IMR-90 (cell line): ENCODE data around the gene TRAF3IP1. TPM values are rescaled to one million over a fixed set of nuclear protein-coding genes. Genes with fewer than 3 reads are reported as not detected.
"Not testable (repeated sequence)": the region's sequence is repeated elsewhere in the genome, so short reads cannot be mapped to it uniquely, and the experiment has no call there.

Source experiments
- ATAC-seq: fragments of 200-7000 bp; cut with Tn5 transposase; 2 replicates; pipeline ENCODE4 v1.9.1; 2020; ENCODE audit warnings: low read depth, mild to moderate bottlenecking, moderate library complexity
- BruUV-seq: library from RNA; stranded (reverse); fragments of 400-500 nt; replicated peaks from 2 replicates; lab custom pipeline; 2021; lab: Mats Ljungman, UMichigan
- CTCF ChIA-PET: fragments of 300-600 bp; formaldehyde crosslinking; extraction: SDS; loops from one replicate; lab custom pipeline; 2021; ENCODE audit warnings: antibody characterized with exemption; lab: Yijun Ruan, JAX
- POLR2A ChIA-PET: fragments of 300-600 bp; sonication (Branson Sonifier 250); formaldehyde crosslinking; loops from one replicate; lab custom pipeline; 2022; ENCODE audit warnings: antibody characterized with exemption; ENCODE audit not compliant: unreplicated experiment; lab: Charles Lee
- DNase-seq: peaks from one replicate; pipeline ENCODE4 v3.0.0; 2013
- H2AFZ ChIP-seq: replicated peaks from 2 replicates; pipeline ENCODE3; 2013; ENCODE audit warnings: low read length, mild to moderate bottlenecking; ENCODE audit not compliant: poor library complexity
- H2AK5ac ChIP-seq: 2 replicates; pipeline ENCODE4 v1.6.1; 2013; ENCODE audit warnings: low read depth, low read length, inconsistent platforms
- H2AK9ac ChIP-seq: replicated peaks from 2 replicates; pipeline ENCODE3; 2013; ENCODE audit warnings: mild to moderate bottlenecking, low read depth, low read length, moderate library complexity; ENCODE audit not compliant: poor library complexity
- H2BK120ac ChIP-seq: 2 replicates; pipeline ENCODE4 v1.6.1; 2013; ENCODE audit warnings: low read depth, low read length, inconsistent platforms
- H2BK15ac ChIP-seq: 3 replicates; pipeline ENCODE4 v1.6.1; 2013; ENCODE audit warnings: low read depth, low read length, inconsistent platforms
- H2BK20ac ChIP-seq: 2 replicates; pipeline ENCODE4 v1.6.1; 2013; ENCODE audit warnings: low read depth, mild to moderate bottlenecking, inconsistent platforms, low read length, moderate library complexity
- H2BK5ac ChIP-seq: 2 replicates; pipeline ENCODE4 v1.6.1; 2013; ENCODE audit warnings: mild to moderate bottlenecking, low read depth, low read length, inconsistent platforms; ENCODE audit not compliant: poor library complexity, severe bottlenecking
- H3K14ac ChIP-seq: replicated peaks from 2 replicates; pipeline ENCODE4 v1.6.1; 2013; ENCODE audit warnings: low read depth, low read length, inconsistent platforms
- H3K18ac ChIP-seq: 2 replicates; pipeline ENCODE4 v1.6.1; 2013; ENCODE audit warnings: low read depth, low read length, control low read depth
- H3K23ac ChIP-seq: 2 replicates; pipeline ENCODE4 v1.6.1; 2013; ENCODE audit warnings: low read depth, low read length, inconsistent platforms
- H3K27ac ChIP-seq: 2 replicates; pipeline ENCODE4 v1.5.1; 2013; ENCODE audit warnings: mild to moderate bottlenecking, control low read depth, low read length; ENCODE audit not compliant: insufficient read depth
- H3K27me3 ChIP-seq: 2 replicates; pipeline ENCODE4 v1.6.1; 2013; ENCODE audit warnings: low read length; ENCODE audit not compliant: control insufficient read depth, insufficient read depth
- H3K36me3 ChIP-seq: 2 replicates; pipeline ENCODE4 v1.6.1; 2013; ENCODE audit warnings: low read length, mixed read lengths; ENCODE audit not compliant: control insufficient read depth, insufficient read depth
- H3K4ac ChIP-seq: 2 replicates; pipeline ENCODE4 v1.6.1; 2013; ENCODE audit warnings: low read depth, low read length, inconsistent platforms
- H3K4me1 ChIP-seq: 2 replicates; pipeline ENCODE4 v1.6.1; 2013; ENCODE audit warnings: low read length, mixed read lengths; ENCODE audit not compliant: control insufficient read depth, insufficient read depth
- H3K4me2 ChIP-seq: 2 replicates; pipeline ENCODE4 v1.6.1; 2013; ENCODE audit warnings: low read depth, mild to moderate bottlenecking, control low read depth, low read length, moderate library complexity
- H3K4me3 ChIP-seq: 2 replicates; pipeline ENCODE4 v1.5.1; 2013; ENCODE audit warnings: low read depth, mild to moderate bottlenecking, control low read depth, low read length, moderate library complexity; ENCODE audit not compliant: insufficient read depth
- H3K56ac ChIP-seq: 2 replicates; pipeline ENCODE4 v1.6.1; 2013; ENCODE audit warnings: low read length, inconsistent platforms; ENCODE audit not compliant: insufficient read depth; ENCODE audit errors: extremely low read depth
- H3K79me1 ChIP-seq, 2 experiments: 2 replicates each; pipeline ENCODE4 v1.6.1; 2013; ENCODE audit warnings: low read length in 2 of 2, inconsistent platforms in 1 of 2, low read depth in 1 of 2
- H3K9ac ChIP-seq: 2 replicates; pipeline ENCODE4 v1.6.1; 2013; ENCODE audit warnings: low read depth, low read length, control low read depth
- H3K9me1 ChIP-seq: 2 replicates; pipeline ENCODE4 v1.6.1; 2013; ENCODE audit warnings: low read length, inconsistent platforms; ENCODE audit not compliant: insufficient read depth
- H3K9me3 ChIP-seq: 2 replicates; pipeline ENCODE4 v1.6.1; 2013; ENCODE audit warnings: low read length; ENCODE audit not compliant: control insufficient read depth, insufficient read depth
- H4K20me1 ChIP-seq: 2 replicates; pipeline ENCODE4 v1.6.1; 2013; ENCODE audit warnings: low read length, inconsistent platforms; ENCODE audit not compliant: insufficient read depth
- H4K5ac ChIP-seq: 2 replicates; pipeline ENCODE4 v1.6.1; 2013; ENCODE audit warnings: mild to moderate bottlenecking, low read depth, low read length, control low read depth
- H4K8ac ChIP-seq, 2 experiments: 2 replicates each; pipeline ENCODE4 v1.6.1; 2013; ENCODE audit warnings: low read depth in 2 of 2, low read length in 2 of 2, control low read depth in 1 of 2, inconsistent platforms in 1 of 2
- H4K91ac ChIP-seq: 2 replicates; pipeline ENCODE4 v1.6.1; 2013; ENCODE audit warnings: low read depth, low read length, inconsistent platforms; ENCODE audit not compliant: insufficient read depth
- CHD1 ChIP-seq: IDR thresholded peaks from 2 replicates; pipeline ENCODE4 v1.6.1; 2012; ENCODE audit warnings: low read depth, low read length, improper control_type of control experiment
- WGBS, 2 experiments: methylation state at CpG; one replicate each; pipeline versions ENCODE4 v1.1.5 to v1.1.7; 2013; ENCODE audit warnings: missing lambda C conversion rate in 2 of 2; ENCODE audit not compliant: insufficient read length in 1 of 2; ENCODE audit errors: extremely low coverage in 2 of 2; 5-methylcytosine and 5-hydroxymethylcytosine counted together
- dilution Hi-C: fragments of 300-500 bp; cut with HindIII; formaldehyde crosslinking; loops from one replicate; pipeline ENCODE4 v1.14.3; 2018; ENCODE audit warnings: low sequenced_read_pairs; ENCODE audit not compliant: unreplicated experiment
- in situ Hi-C: fragments of 300-500 bp; cut with MboI; formaldehyde crosslinking; loops from 3 replicates; pipeline ENCODE4 v1.14.3; 2019; ENCODE audit warnings: low sequenced_read_pairs, inconsistent platforms, mixed read lengths
- intact Hi-C: fragments of 100-400 bp; cut with micrococcal nuclease; formaldehyde crosslinking; loops from 2 replicates; pipeline ENCODE4 v1.10.0; 2022
- polyA plus RNA-seq, 3 experiments: library from polyadenylated mRNA; depleted of rRNA; stranded (reverse); fragments of >200 nt; gene quantifications; 2 replicates each; pipeline ENCODE4 v1.2.3, GENCODE V29; 2012; ENCODE audit warnings: low replicate concordance in 1 of 3
- total RNA-seq: library from RNA; depleted of rRNA; stranded (reverse); fragments of >200 nt; gene quantifications from 2 replicates; pipeline ENCODE4 v1.2.3, GENCODE V29; 2012

Gene TRAF3IP1
- total and polyA plus RNA-seq, 2 of the 4 experiments (the other 2 are of a cell fraction): 5.9 to 8.3 TPM

- no peak overlapping the region for H3K14ac ChIP-seq
- H3K4ac ChIP-seq: no peak overlapping the region
- CTCF ChIA-PET: interaction anchor here (1.3 kb wide), 1 partner anchor 9 kb away, joined by 3 read pairs; no protein-coding TSS in a partner anchor
- H2AK9ac ChIP-seq: no peak overlapping the region
- H2AFZ ChIP-seq: no peak overlapping the region
- H3K4me3 ChIP-seq: no peak overlapping the region
- H2BK20ac ChIP-seq: no peak overlapping the region
- no peaks in the 10 kb centered on the region for H4K20me1 ChIP-seq
- H3K23ac ChIP-seq: no peak overlapping the region
- ATAC-seq: no peak
- dilution Hi-C loops (no loop called here), intact Hi-C loops (no loop called here), in situ Hi-C loops (no loop called here)
- no peak overlapping the region for H4K91ac ChIP-seq
- no peak overlapping the region for H2BK120ac ChIP-seq
- H3K9ac ChIP-seq: no peak overlapping the region
- BruUV-seq: no TSS peak
- H2AK5ac ChIP-seq: no peak overlapping the region
- H3K18ac ChIP-seq: no peak overlapping the region
- H4K8ac ChIP-seq: no peak overlapping the region
- H4K5ac ChIP-seq: no peak overlapping the region
- H3K9me3 ChIP-seq: no peaks in the 10 kb centered on the region
- POLR2A ChIA-PET: no interaction called here
- no peak overlapping the region for H3K4me2 ChIP-seq
- no peak overlapping the region for H3K56ac ChIP-seq
- no peaks in the 10 kb centered on the region for H3K79me1 ChIP-seq
- H3K27me3 ChIP-seq: no peaks in the 10 kb centered on the region
- DNase-seq: no peak
- peaks cover 25% of the 10 kb centered on the region for H3K36me3 ChIP-seq
- no peak overlapping the region for H2BK5ac ChIP-seq
- H3K27ac ChIP-seq: no peak overlapping the region
- no CpG with 5 or more reads among the region's 4 CpGs for WGBS, 2 experiments
- TF ChIP-seq CHD1: no peak
- 0 out of 2 replicates have a peak, but pooled peaks cover under 1% of the 10 kb centered on the region for H3K4me1 ChIP-seq
- peaks cover 5% of the 10 kb centered on the region; the same call in 1 of the 2 replicates for H3K9me1 ChIP-seq
- no peak overlapping the region for H2BK15ac ChIP-seq
Measured at GRCh38 chr2:238272156-238272555, 48.2 kb upstream of the TRAF3IP1 start.

- H3K4ac ChIP-seq, H3K27ac ChIP-seq, H3K79me1 ChIP-seq, H3K14ac ChIP-seq, in situ Hi-C loops, H3K18ac ChIP-seq, H3K4me2 ChIP-seq, H2BK15ac ChIP-seq, intact Hi-C loops, ATAC-seq, H3K9me1 ChIP-seq, H3K27me3 ChIP-seq, DNase-seq, H3K9me3 ChIP-seq, H3K9ac ChIP-seq, H4K8ac ChIP-seq, H4K91ac ChIP-seq, H2BK20ac ChIP-seq, H4K20me1 ChIP-seq, H3K23ac ChIP-seq, H2BK5ac ChIP-seq, BruUV-seq, H3K56ac ChIP-seq, H4K5ac ChIP-seq, H2AK5ac ChIP-seq, H2BK120ac ChIP-seq, dilution Hi-C loops, H3K4me3 ChIP-seq, H2AFZ ChIP-seq, H3K4me1 ChIP-seq, H2AK9ac ChIP-seq: not testable (repeated sequence)
- CTCF ChIA-PET: interaction anchor here (1.3 kb wide), 1 partner anchor 10 kb away, joined by 3 read pairs; no protein-coding TSS in a partner anchor
- no CpG with 5 or more reads among the region's 10 CpGs for WGBS, 2 experiments
- peaks cover 23% of the 10 kb centered on the region for H3K36me3 ChIP-seq
- POLR2A ChIA-PET: interaction anchor here (0.5 kb wide), 1 partner anchor 443 kb away, joined by 5 read pairs; no protein-coding TSS in a partner anchor
Measured at GRCh38 chr2:238273433-238273832, 46.9 kb upstream of the TRAF3IP1 start.
